Midbrain (tissue), 1 donor: ENCODE measurements around the gene LACC1.

Experiments used
- DNase-seq: peaks from one replicate; lab custom pipeline; 2025; lab: John Stamatoyannopoulos, UW

LACC1 gene

DNA sequence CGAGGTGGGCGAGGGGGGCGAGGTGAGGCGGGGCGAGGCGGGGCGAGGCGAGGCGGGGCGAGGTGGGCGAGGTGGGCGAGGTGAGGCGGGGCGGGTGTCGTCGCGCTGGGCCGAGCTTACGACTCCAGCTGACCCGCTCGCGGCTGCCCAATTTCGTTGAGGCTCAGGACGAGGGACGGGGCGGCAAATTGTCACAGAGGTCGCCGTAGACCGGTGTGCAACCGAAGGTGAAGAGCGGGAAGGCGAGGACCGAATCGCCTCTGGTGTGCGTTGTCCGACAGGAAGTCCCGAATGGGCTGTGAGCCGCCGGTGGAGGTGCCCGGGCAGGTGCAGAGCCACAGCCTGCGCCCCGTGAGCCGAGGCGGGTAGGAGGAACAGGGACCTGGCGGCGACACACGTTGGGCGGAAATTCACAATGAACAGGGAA is at the start of gene LACC1:
TSS of gene LACC1 (plus strand) at position 150 of the 427 bp plus-strand sequence. CDS start 1,082 bp downstream, outside the sequence.
- DNase-seq, result no peak

DNA sequence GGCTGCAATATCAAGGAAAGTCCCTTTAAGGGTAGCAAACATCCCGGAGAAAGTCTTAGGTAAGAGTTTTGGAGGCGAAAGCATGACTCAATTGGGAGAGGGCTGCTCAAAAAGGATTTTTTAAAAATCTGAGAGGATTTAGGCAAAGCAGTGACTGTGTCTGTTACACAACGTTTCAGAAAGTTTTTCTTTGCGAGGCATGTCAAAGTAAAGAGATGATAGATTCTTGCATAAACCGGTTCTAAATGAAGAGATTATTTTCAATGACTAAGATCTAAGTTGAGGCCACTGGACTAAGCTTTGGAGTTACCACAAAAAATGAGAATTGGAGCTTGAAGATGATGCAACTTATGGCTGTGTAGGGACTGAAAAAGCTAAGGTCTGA is 49.2 kb upstream of the LACC1 start:
- DNase-seq, result no peak

DNA sequence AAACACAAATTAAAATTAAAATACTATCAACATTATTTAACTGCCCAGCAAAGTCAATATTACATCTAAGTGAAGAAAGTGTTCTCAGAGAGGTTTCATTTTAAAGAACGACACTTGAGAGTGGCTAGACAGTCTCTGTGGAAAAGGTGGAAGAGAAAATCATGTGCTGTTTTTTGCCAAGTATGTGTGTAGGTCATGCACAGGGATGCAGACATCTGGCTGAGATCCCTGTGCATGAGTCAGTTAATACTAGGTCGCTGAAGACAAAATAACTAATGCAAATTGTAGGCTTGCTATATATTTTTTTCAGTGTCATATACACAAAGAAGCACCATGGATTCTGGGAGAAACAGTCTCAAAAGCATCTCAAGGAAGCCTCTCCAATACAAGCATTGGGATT is 48.6 kb upstream of the LACC1 start:
- DNase-seq, result no peak

DNA sequence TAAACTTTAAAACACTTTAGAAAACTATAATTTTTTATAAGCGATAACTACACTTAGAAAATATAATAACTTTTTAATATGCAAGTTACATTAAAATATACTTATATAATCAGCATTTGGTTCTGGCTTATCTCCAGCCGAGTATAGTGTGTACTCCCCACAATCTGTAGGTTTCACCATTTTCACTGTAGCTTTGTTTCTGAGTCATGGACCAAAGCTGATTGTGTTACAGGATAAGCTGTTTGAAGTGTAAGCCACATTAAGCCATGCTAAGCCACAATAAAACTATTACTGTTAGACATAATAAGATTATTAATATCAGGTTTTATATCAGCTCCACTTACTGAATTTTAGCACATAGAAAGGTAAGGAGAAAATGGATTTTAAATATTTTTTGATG is 44.0 kb upstream of the LACC1 start:
- DNase-seq, result no peak

DNA sequence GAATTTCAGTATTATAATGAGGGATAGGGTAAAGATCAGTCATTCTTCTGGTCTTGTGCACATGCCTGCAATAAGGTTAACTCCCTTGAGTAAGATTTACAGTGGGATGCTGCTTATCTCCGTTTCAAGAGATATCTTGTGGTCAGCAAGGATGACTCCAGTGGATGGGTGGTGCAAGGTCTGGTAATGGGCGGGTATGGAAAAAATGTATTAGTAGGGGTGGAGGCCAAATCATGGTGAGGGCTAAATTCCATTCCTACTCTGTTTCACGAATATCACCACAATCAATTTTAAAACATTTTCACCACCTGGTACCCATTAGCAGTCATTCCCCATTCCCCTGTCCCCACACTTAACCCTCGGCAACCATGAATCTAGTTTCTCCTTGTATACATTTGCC is 40.8 kb upstream of the LACC1 start:
- DNase-seq, result no peak

- no peak for DNase-seq
These were observed 33.1 kb upstream of the LACC1 start for GRCh38 chr13:43846496-43847158.

GRCh38 chr13:43848001-43848649 is 31.6 kb upstream of the LACC1 start:
- DNase-seq, result no peak

GRCh38 chr13:43850873-43851272 is 28.8 kb upstream of the LACC1 start:
- no peak for DNase-seq

- no peak for DNase-seq
These were observed 26.7 kb upstream of the LACC1 start for GRCh38 chr13:43852923-43853404.

DNA sequence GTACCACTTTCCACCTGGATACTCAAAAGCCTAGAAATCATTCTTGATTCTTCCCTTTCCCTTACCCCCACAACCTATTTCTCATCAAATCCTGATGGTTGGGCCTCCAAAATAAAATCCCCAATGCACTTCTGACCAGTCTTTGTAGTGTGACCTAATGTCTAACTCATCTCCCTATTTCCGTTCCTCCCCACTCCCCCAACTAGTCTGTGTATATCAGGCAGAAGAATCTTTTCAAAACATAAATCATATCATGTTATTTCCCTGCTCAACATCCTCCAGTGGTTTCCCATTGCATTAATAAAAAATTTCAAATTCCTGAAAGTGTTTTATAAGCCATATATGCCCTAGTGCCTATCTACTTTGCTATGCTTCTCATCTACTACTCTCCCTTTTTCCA is 17.8 kb upstream of the LACC1 start:
- DNase-seq, result no peak

- no peak for DNase-seq
These were observed 14.8 kb upstream of the LACC1 start for GRCh38 chr13:43864921-43865320.

GRCh38 chr13:43865892-43866291 is 13.8 kb upstream of the LACC1 start:
- no peak for DNase-seq

DNA sequence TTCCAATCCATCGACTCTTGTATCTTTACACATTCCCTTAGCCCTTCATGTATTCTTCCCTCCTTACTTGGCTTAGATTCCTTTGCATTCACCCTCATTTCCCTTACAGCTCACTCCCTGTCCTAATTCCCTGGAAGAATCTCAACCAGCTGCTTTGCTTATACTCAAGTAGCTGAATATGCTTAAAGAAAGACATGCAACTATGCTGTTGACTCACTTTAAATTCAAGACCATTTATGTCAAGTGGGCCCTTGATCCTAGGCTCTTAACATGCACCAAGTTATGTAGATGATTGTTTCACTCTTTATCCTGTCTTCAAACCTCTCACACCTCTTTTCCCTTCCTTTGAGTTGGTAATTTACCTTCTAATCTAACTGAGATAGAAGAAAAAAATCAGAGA is 7.5 kb upstream of the LACC1 start:
- DNase-seq, result no peak

- peak; percentile 69 for DNase-seq
These were observed 5.1 kb upstream of the LACC1 start for GRCh38 chr13:43874504-43875092.

DNA sequence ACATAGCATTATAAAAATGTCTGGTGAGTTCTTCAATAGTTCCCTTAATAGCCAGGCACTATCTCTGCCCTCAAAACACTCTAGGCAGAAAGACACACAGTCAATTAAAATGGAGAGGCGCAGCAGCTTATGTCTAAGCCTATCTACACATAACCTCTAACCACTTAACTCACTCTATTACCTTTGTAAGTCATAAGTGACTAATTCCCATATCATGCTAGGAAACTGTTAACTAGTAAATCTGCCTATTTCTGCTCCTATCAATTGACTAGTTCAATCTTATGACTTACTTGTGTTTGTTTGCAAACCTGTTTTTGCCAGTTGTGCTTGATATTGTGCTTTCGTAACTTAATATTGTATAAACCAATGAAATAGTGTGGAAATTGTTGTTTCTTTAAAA is 3.3 kb upstream of the LACC1 start:
- DNase-seq, result no peak

GRCh38 chr13:43877326-43877725 is 2.4 kb upstream of the LACC1 start:
- DNase-seq, result no peak

DNA sequence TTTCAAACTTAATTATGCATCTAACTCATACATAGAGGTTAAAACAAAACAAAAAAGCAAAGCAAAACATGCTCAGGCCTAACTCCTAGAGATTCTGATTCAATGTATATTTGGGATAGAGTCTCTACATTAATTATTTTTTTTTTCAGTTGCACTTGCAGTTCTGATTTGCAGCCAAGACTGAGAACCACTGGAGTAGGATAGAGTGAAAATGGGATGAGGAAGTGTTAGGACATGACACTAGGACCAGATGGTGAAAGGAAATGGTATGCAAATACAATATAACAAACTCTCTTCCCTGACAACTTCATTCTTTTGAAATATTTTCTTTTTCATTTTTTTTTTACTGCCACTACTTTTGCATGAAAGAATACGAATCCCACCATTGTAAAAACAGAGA is 1.9 kb upstream of the LACC1 start:
- DNase-seq, result no peak

DNA sequence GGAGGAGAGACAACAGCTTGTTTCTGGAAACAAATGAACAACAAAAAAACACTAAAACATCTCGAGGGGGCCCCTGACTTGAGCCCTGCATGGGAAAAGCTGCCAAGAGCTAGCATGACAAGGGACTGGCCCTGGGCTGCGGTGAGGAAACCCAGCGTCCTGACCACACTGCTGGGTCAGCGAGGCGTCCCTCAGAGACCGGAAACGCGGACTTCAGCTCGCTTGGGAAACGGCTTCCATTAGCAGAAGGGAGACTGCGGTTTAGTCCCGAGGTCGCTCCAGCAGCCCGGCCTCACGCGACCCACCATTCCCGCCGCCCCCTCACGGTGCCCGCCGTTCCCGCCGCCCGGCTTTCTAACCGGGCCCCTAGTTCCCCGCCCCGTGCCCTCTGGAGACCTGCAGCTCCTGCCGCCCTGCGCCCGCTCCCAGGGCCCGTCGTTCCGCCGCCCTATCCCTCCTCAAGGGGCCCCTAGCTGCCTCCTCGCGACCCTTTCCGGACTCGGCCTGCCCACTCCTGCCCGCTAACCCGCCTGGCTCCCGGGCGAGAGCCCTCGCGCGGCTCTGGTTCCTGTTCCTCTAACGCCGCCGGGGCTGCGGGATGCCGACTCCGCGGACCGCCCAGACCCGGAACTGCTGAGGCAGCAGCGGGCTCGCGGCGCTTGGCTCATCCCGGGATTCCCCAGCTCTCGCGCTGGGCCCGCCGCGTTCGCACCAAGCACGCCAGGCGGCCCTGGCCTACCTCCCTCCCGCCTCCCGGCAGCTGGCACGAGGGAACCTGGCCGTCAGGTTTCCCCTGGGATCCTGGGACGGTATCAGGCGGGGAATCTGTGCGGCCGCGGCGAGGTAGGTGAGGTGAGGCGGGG is 581 bp upstream of the LACC1 start, which contains the start of gene CCDC122:
TSS of gene CCDC122 (minus strand) at position 849 of the 863 bp plus-strand sequence. CDS start 10,364 bp downstream, outside the sequence.
- peak; percentile 71 for DNase-seq

DNA sequence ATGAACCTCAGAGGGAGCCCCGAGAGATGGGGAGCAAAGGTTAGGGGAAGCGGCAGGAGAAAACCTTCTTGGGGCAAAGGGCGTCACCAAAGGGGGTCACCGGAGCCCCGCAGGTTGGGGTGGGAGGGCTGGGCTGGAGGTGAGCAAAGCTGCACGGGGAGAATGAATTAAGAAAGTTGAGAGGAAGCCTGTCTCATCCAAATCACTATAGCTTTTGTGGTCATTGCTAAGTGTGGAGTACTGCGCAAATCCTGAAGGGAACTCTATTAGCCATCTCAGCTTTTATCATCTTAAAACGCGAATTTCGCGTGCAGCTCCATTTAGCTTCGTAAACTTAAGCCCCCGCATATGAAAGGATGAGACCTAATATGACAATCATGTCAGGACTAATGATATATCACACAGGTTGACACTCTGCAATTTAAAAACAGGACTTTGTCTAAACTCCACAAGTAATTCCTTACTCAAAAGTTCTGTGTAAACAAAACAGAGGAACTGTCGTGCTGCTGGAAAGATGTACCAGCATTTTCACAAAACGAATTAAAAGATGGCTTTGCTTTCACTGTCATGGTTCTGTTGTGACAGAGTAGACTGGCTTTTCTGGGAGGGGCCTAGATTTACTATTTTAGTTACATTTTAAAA is 631 bp downstream of the LACC1 start:
- peak; percentile 46 for DNase-seq

GRCh38 chr13:43880926-43881325 is 1.2 kb downstream of the LACC1 start:
- peak; percentile 54 for DNase-seq

DNA sequence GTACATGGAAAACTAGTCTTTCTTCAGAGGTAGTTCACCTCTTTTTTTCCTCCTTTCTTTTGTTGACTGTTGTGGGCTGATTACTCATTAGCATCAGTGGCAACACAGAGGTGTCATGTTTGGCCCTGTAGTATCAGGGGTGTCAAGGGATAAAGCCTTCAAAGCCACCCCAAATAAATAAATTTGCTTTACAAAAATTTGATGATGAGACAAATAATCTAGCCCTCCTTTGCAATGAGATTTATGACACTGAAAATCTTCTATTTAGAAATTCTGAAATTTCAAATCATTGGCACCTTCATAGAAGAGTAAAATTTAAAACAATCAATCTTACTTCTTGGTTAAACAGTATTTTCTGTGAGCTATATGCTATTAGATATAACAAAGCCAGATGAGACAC is 1.9 kb downstream of the LACC1 start:
- DNase-seq, result no peak

DNA sequence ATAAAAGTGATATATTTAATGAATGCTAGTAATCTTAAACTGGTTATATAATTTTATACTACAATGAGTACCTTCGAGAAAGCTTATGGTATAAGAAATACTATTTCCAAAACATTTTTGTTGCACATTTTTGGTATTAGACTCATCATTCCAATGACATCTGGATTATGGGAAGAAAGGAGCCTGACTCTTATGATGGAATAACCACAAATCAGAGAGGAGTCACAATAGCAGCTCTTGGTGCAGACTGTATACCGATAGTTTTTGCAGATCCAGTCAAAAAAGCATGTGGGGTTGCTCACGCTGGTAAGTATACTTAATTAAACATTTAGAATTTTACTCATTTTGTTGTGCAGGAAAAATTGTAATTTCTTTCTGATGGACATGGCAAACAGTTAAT is 3.9 kb downstream of the LACC1 start:
- DNase-seq, result no peak
